Hepatocyte (in vitro differentiated cells): ENCODE data around the gene KHDRBS2. TPM values are rescaled to one million over a fixed set of nuclear protein-coding genes. Genes with fewer than 3 reads are reported as not detected.

ENCODE experiments used
- DNase-seq: peaks from one replicate; pipeline ENCODE4 v3.0.0-alpha.2; 2016; ENCODE audit warnings: low spot score
- H2AFZ ChIP-seq: fragments of 200-600 bp; sonication (generic); 2 replicates; pipeline ENCODE4 v1.6.0; 2016; ENCODE audit warnings: antibody characterized with exemption, mild to moderate bottlenecking
- H3K27ac ChIP-seq: fragments of 200-600 bp; sonication (generic); 2 replicates; pipeline ENCODE4 v1.5.1; 2016; ENCODE audit warnings: mild to moderate bottlenecking
- H3K27me3 ChIP-seq: fragments of 200-600 bp; sonication (generic); 2 replicates; pipeline ENCODE4 v1.6.1; 2016
- H3K36me3 ChIP-seq: fragments of 200-600 bp; sonication (generic); replicated peaks from 2 replicates; pipeline ENCODE4 v1.5.1; 2016; ENCODE audit warnings: low read depth; ENCODE audit not compliant: insufficient read depth
- H3K4me1 ChIP-seq: fragments of 200-600 bp; sonication (generic); 2 replicates; pipeline ENCODE4 v1.5.1; 2016; ENCODE audit warnings: mild to moderate bottlenecking, moderate library complexity; ENCODE audit not compliant: insufficient read depth
- H3K4me2 ChIP-seq: fragments of 200-600 bp; sonication (generic); 2 replicates; pipeline ENCODE4 v1.6.0; 2016
- H3K4me3 ChIP-seq: fragments of 200-600 bp; sonication (generic); 2 replicates; pipeline ENCODE4 v1.5.1; 2016; ENCODE audit warnings: mild to moderate bottlenecking
- H3K79me2 ChIP-seq: fragments of 200-600 bp; sonication (generic); 2 replicates; pipeline ENCODE4 v1.6.0; 2017; ENCODE audit warnings: mild to moderate bottlenecking
- H3K9me2 ChIP-seq: fragments of 200-600 bp; sonication (generic); replicated peaks from 2 replicates; pipeline ENCODE4 v1.6.0; 2017; ENCODE audit warnings: mild to moderate bottlenecking; ENCODE audit not compliant: insufficient read depth
- H3K9me3 ChIP-seq: fragments of 200-600 bp; sonication (generic); 2 replicates; pipeline ENCODE4 v1.5.1; 2016; ENCODE audit warnings: low read depth, mild to moderate bottlenecking
- H4K20me1 ChIP-seq: fragments of 200-600 bp; sonication (generic); 2 replicates; pipeline ENCODE4 v1.6.0; 2016; ENCODE audit warnings: mild to moderate bottlenecking; ENCODE audit not compliant: insufficient read depth, poor library complexity, severe bottlenecking
- CTCF ChIP-seq: fragments of 200-600 bp; sonication (generic); IDR thresholded peaks from 2 replicates; pipeline ENCODE4 v1.5.1; 2016; ENCODE audit warnings: antibody characterized with exemption, mild to moderate bottlenecking; ENCODE audit not compliant: poor library complexity
- EZH2 ChIP-seq: fragments of 200-600 bp; sonication (generic); IDR thresholded peaks from 2 replicates; pipeline ENCODE4 v1.6.1; 2016; ENCODE audit warnings: antibody characterized with exemption, mild to moderate bottlenecking, borderline replicate concordance
- EZH2phosphoT487 ChIP-seq: fragments of 200-600 bp; sonication (generic); IDR thresholded peaks from one replicate; pipeline ENCODE4 v1.6.1; 2018; ENCODE audit warnings: antibody characterized with exemption, mild to moderate bottlenecking, low read depth, moderate library complexity; ENCODE audit not compliant: unreplicated experiment, severe bottlenecking
- WGBS: methylation state at CpG from one replicate; pipeline ENCODE4 v1.1.6; 2016; ENCODE audit warnings: low lambda C conversion rate; ENCODE audit errors: missing lambda C conversion rate; 5-methylcytosine and 5-hydroxymethylcytosine counted together
- polyA plus RNA-seq: library from polyadenylated mRNA; unstranded; fragments of >200 nt; fragmentation: Nextera tagmentation; extraction: Ambion mirVana; gene quantifications from 2 replicates; pipeline ENCODE4 v1.2.1, GENCODE V29; 2016
- total RNA-seq: library from RNA; depleted of rRNA; stranded (reverse); fragments of >200 nt; gene quantifications from 2 replicates; pipeline ENCODE4 v1.2.3, GENCODE V29; 2014

Gene KHDRBS2
- total and polyA plus RNA-seq, 2 experiments from 2014 or later: 5.9 to 12.3 TPM

GRCh38 chr6:61755739-61756138 is 530.3 kb downstream of the KHDRBS2 start:
- H2AFZ ChIP-seq: no peak overlapping the region
- H3K4me2 ChIP-seq: no peak overlapping the region
- no peaks in the 10 kb centered on the region for H4K20me1 ChIP-seq
- TF ChIP-seq EZH2phosphoT487 (no peak), EZH2 (no peak), CTCF (no peak)
- no peaks in the 10 kb centered on the region for H3K36me3 ChIP-seq
- H3K79me2 ChIP-seq: no peaks in the 10 kb centered on the region
- no peaks in the 10 kb centered on the region for H3K9me3 ChIP-seq
- DNase-seq: no peak
- H3K9me2 ChIP-seq: no peaks in the 10 kb centered on the region
- H3K4me3 ChIP-seq: no peak overlapping the region
- no peaks in the 10 kb centered on the region for H3K27me3 ChIP-seq
- no peaks in the 10 kb centered on the region for H3K4me1 ChIP-seq
- H3K27ac ChIP-seq: no peak overlapping the region
- 91% methylated on average over 1 of the region's 1 CpG for WGBS

- no peaks in the 10 kb centered on the region for H3K79me2 ChIP-seq
- 86% methylated on average over 3 of the region's 3 CpGs for WGBS
- TF ChIP-seq CTCF (no peak), EZH2phosphoT487 (no peak), EZH2 (no peak)
- H3K4me1 ChIP-seq: no peaks in the 10 kb centered on the region
- no peak overlapping the region for H3K27ac ChIP-seq
- DNase-seq: no peak
- no peaks in the 10 kb centered on the region for H3K36me3 ChIP-seq
- H3K27me3 ChIP-seq: no peaks in the 10 kb centered on the region
- H3K9me3 ChIP-seq: no peaks in the 10 kb centered on the region
- no peaks in the 10 kb centered on the region for H3K9me2 ChIP-seq
- H3K4me2 ChIP-seq: no peak overlapping the region
- no peak overlapping the region for H3K4me3 ChIP-seq
- H2AFZ ChIP-seq: no peak overlapping the region
- no peaks in the 10 kb centered on the region for H4K20me1 ChIP-seq
These were observed 534.0 kb downstream of the KHDRBS2 start for GRCh38 chr6:61751986-61752385.

- Histone ChIP-seq H3K4me1 (no peaks in the 10 kb centered on the region), H3K9me2 (no peaks in the 10 kb centered on the region), H2AFZ (no peak overlapping the region), H3K4me3 (no peak overlapping the region), H3K27me3 (no peaks in the 10 kb centered on the region), H3K36me3 (no peaks in the 10 kb centered on the region), H3K4me2 (no peak overlapping the region), H3K79me2 (no peaks in the 10 kb centered on the region), H4K20me1 (no peaks in the 10 kb centered on the region), H3K27ac (no peak overlapping the region), H3K9me3 (no peaks in the 10 kb centered on the region)
- no peak for DNase-seq
- TF ChIP-seq EZH2 (no peak), EZH2phosphoT487 (no peak), CTCF (no peak)
- WGBS: 83% methylated on average over 5 of the region's 5 CpGs
These were observed 540.0 kb downstream of the KHDRBS2 start for GRCh38 chr6:61745994-61746393.

GRCh38 chr6:61711849-61712248 is 574.2 kb downstream of the KHDRBS2 start:
- 86% methylated on average over 3 of the region's 3 CpGs for WGBS
- no peaks in the 10 kb centered on the region for H3K9me2 ChIP-seq
- no peaks in the 10 kb centered on the region for H3K9me3 ChIP-seq
- H3K4me3 ChIP-seq: no peak overlapping the region
- no peak for TF ChIP-seq EZH2phosphoT487
- no peak for TF ChIP-seq EZH2
- TF ChIP-seq CTCF: peak; percentile 18
- no peaks in the 10 kb centered on the region for H3K4me1 ChIP-seq
- H4K20me1 ChIP-seq: no peaks in the 10 kb centered on the region
- DNase-seq: peak; percentile 8
- no peak overlapping the region for H3K4me2 ChIP-seq
- no peaks in the 10 kb centered on the region for H3K79me2 ChIP-seq
- no peaks in the 10 kb centered on the region for H3K27me3 ChIP-seq
- H3K36me3 ChIP-seq: no peaks in the 10 kb centered on the region
- H3K27ac ChIP-seq: no peak overlapping the region
- no peak overlapping the region for H2AFZ ChIP-seq
